Bronchial epithelial cell (primary cell): Measurements from ENCODE around the gene PROSER2. TPM values are rescaled to one million over a fixed set of nuclear protein-coding genes. Genes with fewer than 3 reads are reported as not detected.
A peak's percentile ranks its signal among the peaks of the same experiment; 100 is the strongest.
"Not testable (repeated sequence)": the region's sequence is repeated elsewhere in the genome, so short reads cannot be mapped to it uniquely, and the experiment has no call there.

Experiments used
- DNase-seq: peaks from one replicate; pipeline ENCODE4 v3.0.0-alpha.2; 2010; ENCODE audit warnings: low read depth
- FAIRE-seq: peaks from 2 replicates; lab custom pipeline; 2011; peaks lifted over from hg19 to GRCh38; lab: Jason Lieb, UNC
- H3K27me3 ChIP-seq: 2 replicates; pipeline ENCODE4 v1.5.1; 2011; ENCODE audit warnings: low read length; ENCODE audit not compliant: control insufficient read depth, insufficient read depth
- H3K36me3 ChIP-seq: 2 replicates; pipeline ENCODE4 v1.5.1; 2011; ENCODE audit warnings: low read length; ENCODE audit not compliant: control insufficient read depth, insufficient read depth
- H3K4me3 ChIP-seq: 2 replicates; pipeline ENCODE4 v1.5.1; 2011; ENCODE audit warnings: mild to moderate bottlenecking, low read depth, low read length, control low read depth
- CTCF ChIP-seq: IDR thresholded peaks from 2 replicates; pipeline ENCODE4 v1.5.1; 2011; ENCODE audit warnings: mild to moderate bottlenecking, moderate library complexity, low read length, control low read depth, inconsistent platforms; ENCODE audit not compliant: insufficient read depth, severe bottlenecking
- total RNA-seq: library from RNA; depleted of rRNA; stranded (reverse); fragments of >200 nt; gene quantifications from 2 replicates; pipeline ENCODE4 v1.2.1, GENCODE V29; 2014

Gene PROSER2
- total RNA-seq, 1 donor from 2014 or later, result 20.8 TPM

GRCh38 chr10:11846542-11846941 lies 23.4 kb downstream of the PROSER2 start:
- H3K27me3 ChIP-seq, result no peaks in the 10 kb centered on the region
- H3K36me3 ChIP-seq, result peaks cover 15% of the 10 kb centered on the region
- no peak for TF ChIP-seq CTCF
- no peak overlapping the region for H3K4me3 ChIP-seq
- DNase-seq, result no peak
- no peak for FAIRE-seq

- FAIRE-seq, result no peak
- H3K36me3 ChIP-seq, result peaks cover 23% of the 10 kb centered on the region
These were observed 26.1 kb downstream of the PROSER2 start for GRCh38 chr10:11849277-11849676.

GRCh38 chr10:11849911-11850310 lies 26.8 kb downstream of the PROSER2 start:
- no peak for TF ChIP-seq CTCF
- H3K36me3 ChIP-seq, result peaks cover 24% of the 10 kb centered on the region
- FAIRE-seq (no peak), DNase-seq (no peak)
- no peaks in the 10 kb centered on the region for H3K27me3 ChIP-seq
- H3K4me3 ChIP-seq, result no peak overlapping the region

More at GRCh38 chr10:11849277-11849676, 26.1 kb downstream of the PROSER2 start:
- no peak for TF ChIP-seq CTCF
- Histone ChIP-seq H3K4me3 (no peak overlapping the region), H3K27me3 (no peaks in the 10 kb centered on the region)
- DNase-seq, result peak; percentile 35

- Histone ChIP-seq H3K36me3 (peaks cover 26% of the 10 kb centered on the region), H3K27me3 (no peaks in the 10 kb centered on the region), H3K4me3 (no peak overlapping the region)
- no peak for FAIRE-seq
- TF ChIP-seq CTCF, result no peak
- DNase-seq, result no peak
These were observed 28.8 kb downstream of the PROSER2 start for GRCh38 chr10:11851910-11852309.

GRCh38 chr10:11852637-11853036 lies 29.5 kb downstream of the PROSER2 start:
- not testable (repeated sequence) for H3K4me3 ChIP-seq, FAIRE-seq, DNase-seq, H3K27me3 ChIP-seq
- H3K36me3 ChIP-seq, result peaks cover 29% of the 10 kb centered on the region

- TF ChIP-seq CTCF, result peak; percentile 38
- DNase-seq (no peak), FAIRE-seq (no peak)
- Histone ChIP-seq H3K4me3 (no peak overlapping the region), H3K36me3 (peaks cover 27% of the 10 kb centered on the region), H3K27me3 (no peaks in the 10 kb centered on the region)
These were observed 30.3 kb downstream of the PROSER2 start for GRCh38 chr10:11853468-11853867.
